ENCODE measurements around the gene ANKZF1.

ANKZF1 gene

DNA sequence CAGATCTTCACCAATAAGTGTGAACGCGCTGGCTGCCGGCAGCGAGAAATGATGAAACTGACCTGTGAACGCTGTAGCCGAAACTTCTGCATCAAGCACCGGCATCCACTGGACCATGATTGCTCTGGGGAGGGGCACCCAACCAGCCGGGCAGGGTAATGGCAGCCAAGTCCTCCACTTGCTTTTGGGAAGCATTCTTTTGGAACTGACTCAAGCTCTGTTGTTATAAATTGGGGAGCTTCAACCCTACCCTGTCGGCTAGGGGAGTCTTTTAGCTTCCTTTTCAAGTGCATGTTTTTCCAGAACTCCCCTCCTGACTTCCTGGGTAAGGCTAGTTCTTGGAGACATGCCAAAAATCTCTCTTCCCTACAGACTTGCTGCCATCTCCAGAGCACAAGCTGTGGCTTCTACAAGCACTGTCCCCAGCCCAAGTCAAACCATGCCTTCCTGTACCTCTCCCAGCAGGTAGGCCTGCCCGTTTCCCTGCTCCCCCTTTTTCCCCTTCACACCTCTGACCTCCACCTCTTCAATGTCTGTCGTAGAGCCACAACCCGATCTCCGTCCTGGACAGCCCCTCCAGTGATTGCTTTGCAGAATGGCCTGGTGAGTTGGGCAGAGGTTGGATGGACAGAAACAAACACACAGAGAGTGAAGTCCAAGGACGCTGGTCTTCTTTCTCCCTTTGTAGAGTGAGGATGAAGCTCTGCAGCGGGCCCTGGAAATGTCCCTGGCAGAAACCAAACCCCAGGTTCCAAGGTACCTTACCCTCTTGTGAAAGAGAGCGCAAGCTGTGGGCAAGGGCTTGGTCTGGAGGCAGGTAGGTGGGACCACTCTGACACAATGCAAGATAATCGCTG, 21.5 kb upstream of the ANKZF1 start:
- DNase-seq (ENCODE audit: low spot score): no peak

DNA sequence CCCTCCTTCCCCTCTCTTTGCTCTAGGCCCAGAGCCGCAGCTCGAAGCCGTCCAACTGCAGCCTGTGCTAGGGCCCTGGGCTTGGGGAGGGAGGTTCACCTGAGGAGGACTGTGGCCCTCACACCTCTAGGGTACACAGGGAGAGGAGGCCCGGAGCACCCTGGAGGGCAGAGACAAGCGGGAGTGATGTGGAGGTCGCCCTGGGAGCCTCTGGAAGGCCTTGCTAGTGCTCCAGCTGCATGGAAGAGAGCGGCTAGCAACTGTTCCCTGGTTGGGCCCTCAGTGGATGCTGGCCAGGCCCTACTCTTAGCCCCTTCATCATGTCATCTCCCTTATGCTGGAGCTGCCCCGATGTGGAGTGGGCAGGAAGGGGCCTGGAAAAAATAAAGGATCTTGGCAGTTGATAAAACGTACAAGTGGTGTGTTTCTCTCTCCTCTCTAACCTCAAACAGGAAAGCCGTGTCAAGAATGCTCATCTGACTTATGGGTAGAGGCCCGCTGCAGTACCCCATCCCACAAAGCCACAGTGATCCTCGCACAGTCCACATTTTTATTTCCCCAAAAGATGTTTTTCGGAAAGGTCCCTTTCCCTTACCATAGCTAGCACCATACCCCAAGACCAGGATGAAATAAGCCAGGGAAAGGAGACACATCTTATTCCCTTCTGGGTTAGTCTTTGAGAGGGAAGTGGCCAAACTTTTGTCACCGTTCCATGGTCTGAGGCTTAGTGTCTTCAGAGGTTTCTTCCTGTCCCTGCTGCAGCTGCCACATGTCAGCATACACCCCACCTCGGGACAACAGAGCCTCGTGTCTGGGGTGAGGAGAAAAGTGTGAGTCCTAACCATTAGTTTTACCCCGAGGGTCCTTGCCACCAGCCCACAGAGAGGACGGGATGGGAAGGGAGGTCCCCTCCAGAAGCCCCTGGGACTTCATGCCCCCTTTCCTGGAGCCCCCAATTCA, 20.1 kb upstream of the ANKZF1 start:
- DNase-seq (ENCODE audit: low spot score): no peak

GRCh38 chr2:219210196-219210885, 19.3 kb upstream of the ANKZF1 start:
- DNase-seq (ENCODE audit: low spot score): no peak

- no peak for DNase-seq (ENCODE audit: low spot score)
These were observed 18.7 kb upstream of the ANKZF1 start for GRCh38 chr2:219210886-219211362.

DNA sequence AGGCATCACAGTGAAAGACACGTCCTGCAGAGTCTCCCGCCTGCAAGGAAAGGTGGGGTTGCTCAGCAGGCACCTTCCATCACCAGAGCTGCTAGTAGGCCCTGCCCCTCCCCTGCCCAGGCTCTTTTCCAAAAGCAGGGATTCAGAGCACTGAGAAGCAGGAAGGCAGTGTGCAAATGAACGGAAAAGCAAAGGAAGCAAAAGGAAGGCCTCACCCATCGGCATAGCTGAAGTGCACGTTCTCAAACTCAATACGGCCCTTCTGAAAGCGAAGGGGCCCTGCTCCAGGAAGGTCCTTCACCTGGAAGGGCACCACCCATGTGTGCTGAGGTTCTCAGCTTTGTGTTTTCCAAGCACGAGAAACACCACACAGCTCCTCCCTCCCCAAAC, 16.6 kb upstream of the ANKZF1 start:
- no peak for DNase-seq (ENCODE audit: low spot score)

GRCh38 chr2:219213486-219214071, 16.0 kb upstream of the ANKZF1 start:
- no peak for DNase-seq (ENCODE audit: low spot score)

DNA sequence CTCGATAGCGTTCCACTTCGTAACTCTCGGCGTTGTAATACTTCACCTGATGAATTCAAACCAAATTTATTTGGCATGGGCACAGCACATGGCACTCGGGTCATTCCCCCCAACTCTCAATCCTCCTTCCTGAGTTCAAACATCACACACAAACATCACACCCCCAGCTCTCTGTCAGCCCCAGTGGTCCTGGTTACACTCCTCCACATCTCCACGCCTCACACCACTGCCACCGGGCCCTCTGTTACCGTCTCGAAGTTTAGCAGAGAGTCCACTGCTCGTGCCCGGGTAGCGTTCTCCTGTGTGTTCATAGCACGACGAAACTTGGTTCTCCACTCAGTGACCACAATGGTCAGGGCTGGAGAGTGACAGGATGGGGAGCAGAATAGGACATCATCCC, 15.5 kb upstream of the ANKZF1 start:
- no peak for DNase-seq (ENCODE audit: low spot score)

DNA sequence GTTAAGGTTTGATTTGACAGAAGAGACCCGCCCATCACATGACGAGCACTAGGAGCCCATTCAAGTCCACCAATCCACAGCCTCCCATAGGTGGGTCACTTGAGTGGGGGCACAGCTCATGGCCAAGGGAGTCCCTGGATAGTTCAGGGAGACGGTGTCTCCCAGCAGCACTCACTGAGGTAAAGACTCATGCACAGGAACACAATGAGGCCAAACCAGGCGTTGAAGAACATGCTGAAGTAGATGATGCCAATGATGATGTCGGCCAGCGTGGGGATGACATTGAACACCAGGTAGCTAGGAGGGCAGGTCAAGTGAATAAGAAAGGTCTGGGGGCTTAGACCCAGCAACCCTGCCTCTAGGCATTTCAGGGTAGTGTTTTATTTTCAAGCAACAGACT, 14.8 kb upstream of the ANKZF1 start:
- no peak for DNase-seq (ENCODE audit: low spot score)

DNA sequence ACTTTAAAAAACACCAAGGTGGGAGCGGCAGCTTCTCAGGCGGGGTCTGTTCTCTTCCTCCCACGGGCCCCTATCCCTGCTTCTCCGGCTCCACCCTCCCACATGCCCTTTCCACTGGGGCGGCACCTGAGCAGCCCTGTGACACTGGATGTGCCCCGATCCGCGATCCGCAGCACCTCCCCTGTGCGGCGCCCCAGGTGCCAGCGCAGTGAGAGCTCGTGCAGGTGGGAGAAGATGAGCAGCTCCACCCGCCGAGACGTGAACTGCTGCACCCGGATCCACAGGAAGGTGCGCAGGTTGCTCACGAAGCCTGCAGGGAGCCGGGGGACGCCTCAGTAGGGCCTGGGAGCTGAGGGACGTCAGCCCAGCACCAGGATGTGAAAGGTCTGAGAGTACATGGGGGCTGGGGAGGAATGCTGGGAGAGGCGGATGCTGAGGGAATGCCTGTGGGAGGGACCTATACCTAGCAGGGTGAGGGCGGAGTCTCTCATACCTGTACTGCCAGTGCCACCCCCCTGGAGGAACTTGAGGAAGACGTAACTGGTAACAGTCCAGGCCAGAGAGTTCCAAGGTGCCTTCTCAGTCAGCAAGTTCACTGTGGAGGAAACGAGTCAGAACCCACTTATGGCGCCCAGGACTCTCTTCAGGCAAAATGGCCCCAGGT, 13.6 kb upstream of the ANKZF1 start:
- no peak for DNase-seq (ENCODE audit: low spot score)

DNA sequence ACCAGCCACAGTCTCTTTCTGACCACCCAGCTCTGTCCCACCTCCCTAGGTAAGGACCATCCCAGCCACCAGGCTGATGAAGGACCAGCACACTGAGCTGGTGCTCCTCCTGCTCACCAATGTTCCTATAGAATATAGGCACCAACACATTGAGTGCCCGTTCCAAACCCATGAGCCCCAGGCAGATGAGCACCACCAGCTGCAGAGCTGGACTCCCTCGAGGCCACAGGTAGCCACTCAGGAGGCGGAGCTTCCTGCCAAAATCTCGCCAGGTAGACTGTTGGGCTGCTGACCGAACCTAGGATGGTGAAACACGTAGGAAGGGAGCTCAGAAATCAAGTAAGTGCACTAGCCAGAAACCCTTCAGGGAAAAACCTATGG, 13.1 kb upstream of the ANKZF1 start:
- no peak for DNase-seq (ENCODE audit: low spot score)

DNA sequence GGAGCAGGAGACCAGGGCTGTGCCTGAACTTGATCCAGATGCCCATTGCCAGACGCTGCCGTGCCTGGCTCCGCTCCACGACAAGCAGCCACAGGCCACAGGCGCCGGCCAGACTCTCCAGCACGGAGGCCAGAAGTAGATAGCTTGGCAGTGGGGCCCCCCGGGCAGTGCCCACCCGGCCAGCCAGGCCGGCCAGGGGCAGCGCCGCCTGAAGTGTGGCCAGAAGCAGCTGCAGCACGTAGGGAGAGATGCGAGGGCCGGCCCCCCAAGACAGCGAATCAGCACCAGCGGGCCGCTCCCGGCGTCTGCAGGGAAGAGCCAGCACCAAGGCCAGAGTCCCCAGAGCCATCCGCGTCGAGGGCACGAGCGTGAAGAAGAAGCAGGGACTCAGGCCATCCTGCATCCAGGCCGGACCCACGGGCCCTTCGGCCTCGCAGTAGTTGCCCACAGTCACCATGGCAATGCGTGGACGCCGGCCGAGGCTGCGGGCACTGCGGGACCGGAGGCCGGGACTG, 11.3 kb upstream of the ANKZF1 start:
- DNase-seq (ENCODE audit: low spot score): peak; percentile 72

DNA sequence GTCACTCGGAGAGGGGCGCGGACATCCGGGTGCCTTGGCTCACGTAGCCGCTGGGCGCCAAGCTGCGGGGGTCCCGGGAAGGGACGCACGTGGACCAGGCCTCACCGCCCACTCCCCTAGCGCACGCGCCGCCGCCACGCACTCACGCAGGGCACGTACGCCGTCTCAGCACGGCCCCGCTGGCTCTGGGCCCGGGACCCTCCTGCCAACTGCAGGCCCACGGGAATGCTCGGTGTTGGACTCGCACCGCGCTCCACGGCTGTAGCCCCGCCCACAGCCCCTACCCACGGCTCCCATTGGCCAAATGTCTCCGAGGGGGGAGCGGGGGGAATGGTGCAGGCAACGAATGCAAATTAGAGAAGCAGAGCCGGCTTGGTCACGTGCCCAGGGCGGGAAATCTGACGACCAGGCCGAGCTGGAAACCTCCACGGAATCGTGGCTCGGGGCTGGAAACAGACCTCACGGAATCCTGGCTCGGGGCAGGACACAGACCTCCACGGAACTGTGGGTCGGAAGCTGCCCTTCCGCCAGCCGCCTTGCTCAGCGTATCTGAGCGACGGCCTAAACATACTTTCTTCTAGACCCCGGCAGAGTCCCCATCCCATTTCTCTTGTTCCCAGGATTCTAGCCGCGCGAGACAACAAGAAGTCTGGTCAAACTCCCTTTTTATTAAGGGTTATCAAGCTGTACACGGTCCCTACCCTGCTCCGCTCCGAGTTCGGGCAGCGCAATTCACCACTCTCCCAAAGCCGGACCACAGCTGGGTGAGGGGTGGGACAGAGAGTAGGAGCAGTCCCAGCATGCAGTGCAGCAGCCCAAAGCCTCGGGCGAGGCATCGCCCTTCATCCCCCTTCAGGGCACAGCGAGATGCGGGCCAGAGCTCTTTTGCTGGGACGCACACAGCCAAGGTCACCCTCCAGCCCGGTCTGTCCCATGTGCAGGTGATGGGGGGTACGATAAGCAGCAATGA, 10.6 kb upstream of the ANKZF1 start, which contains the start of gene ABCB6:
Gene ABCB6 (minus strand): TSS at position 227 of the 970 bp plus-strand sequence. CDS start 285 bp downstream, outside the sequence.
- peak; percentile 97 for DNase-seq (ENCODE audit: low spot score)

DNA sequence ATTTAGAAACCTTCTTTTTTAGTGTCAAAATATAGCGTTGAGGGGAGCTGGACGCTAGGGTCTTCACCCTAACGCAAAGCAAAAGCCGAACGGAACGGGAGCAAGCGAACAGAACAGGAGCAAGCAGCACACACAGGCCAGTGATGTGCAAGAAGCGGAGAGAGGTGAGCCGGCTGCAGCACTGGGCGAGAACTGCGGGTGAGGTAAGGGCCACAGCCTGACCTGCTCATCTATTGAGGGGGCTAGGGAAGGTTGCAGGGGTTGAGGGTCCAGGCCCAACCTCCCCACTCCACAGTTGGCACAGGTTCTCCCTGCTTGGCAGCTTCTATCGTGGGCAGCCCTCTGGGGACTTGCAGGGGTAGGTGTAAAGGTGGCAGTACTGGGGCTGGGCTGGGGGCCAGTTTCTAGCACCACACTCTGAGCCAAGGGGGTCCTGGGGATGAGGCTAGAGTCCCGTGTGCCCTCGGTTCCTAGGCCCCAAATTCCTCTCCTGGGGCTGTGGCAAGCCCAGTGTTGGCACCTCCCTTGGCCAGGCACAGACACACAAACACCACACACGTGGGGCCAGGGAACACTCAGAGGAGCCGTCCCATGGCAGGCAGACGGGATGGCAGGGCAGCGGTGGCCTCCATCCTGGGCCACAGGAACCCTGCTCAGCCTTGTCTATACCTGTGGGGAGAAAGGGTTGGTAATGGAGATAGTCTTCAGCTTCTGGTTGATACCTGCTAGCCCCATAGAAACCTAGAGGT, 9.6 kb upstream of the ANKZF1 start:
- no peak for DNase-seq (ENCODE audit: low spot score)

DNA sequence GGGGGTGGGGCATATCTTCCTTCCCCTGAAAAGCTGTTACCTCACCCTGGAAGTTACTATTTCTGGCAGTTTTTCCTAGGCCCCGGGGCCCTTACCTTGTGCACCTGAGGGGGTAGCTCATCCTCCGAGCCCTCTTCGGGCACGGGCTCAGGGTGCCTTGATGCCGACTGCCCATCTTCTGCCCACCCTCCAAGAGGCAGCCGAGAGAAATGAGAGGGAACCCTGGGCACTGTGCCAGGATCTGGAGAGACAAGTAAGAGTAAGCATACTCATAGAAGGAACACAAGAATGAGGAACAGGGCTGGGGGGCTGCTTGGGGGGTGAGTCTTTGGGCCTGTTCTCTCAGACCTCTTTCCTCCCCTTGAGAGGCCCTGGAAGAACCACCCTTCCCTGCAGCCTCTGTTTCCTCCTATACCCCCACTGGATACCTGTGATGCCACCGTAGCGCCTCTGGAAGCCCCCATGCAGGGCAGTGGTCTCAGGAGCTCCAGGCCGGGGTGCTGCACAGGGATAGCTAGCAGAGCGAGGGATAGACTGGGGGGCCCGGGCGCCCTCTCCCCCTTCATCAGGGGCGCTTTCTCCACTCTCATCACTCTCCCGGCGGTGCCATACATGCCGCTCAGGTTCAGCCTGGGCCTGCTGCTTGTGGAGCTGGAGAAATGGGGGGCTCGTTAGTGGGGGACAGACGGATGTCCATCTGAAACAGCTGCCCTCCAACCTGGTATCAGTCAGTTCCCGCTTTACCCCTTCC, 8.8 kb upstream of the ANKZF1 start:
- DNase-seq (ENCODE audit: low spot score): no peak

GRCh38 chr2:219221957-219222518, 7.6 kb upstream of the ANKZF1 start:
- DNase-seq (ENCODE audit: low spot score): no peak

GRCh38 chr2:219223831-219224610, 5.6 kb upstream of the ANKZF1 start:
- DNase-seq (ENCODE audit: low spot score): no peak

DNA sequence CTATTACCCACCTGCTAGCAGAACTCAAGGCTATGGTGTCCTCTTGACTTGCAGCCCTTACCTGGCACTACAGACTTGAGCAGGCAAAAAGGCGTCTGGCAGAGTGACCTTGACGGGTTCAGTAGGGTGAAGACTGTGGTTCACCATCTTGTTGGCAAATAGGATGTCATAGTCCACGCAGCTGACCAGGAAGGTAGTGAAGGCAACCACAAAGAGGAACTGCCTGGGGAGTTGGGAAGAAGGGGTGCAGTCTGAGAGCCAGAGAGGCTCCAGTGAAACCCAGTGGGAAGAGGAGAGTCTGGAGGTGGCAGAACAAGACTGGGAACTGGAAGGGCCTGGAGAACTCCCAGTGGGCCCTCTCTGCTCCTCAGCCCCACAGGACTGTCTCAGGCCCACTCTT, 4.3 kb upstream of the ANKZF1 start:
- no peak for DNase-seq (ENCODE audit: low spot score)
